Psoas muscle (tissue), 8 donors: Measurements from ENCODE around the gene KLF14. TPM values are rescaled to one million over a fixed set of nuclear protein-coding genes. Genes with fewer than 3 reads are reported as not detected.

Source experiments
- ATAC-seq, 4 donors: fragments of 200-7000 bp; cut with Tn5 transposase; one replicate each; pipeline ENCODE4 v1.9.1; 2020; ENCODE audit warnings: moderate library complexity in 3 of 4, mild to moderate bottlenecking in 2 of 4
- DNase-seq, 2 donors: peaks; one replicate each; pipeline ENCODE4 v3.0.0-alpha.2; 2020
- H3K27ac ChIP-seq: fragments of 200-600 bp; one replicate; pipeline ENCODE4 v1.8.0; 2022
- H3K27me3 ChIP-seq, 3 donors: fragments of 200-600 bp in 1 of 3; one replicate each; pipeline versions ENCODE4 v1.6.1 to v1.8.0; 2013 to 2022; ENCODE audit warnings: low read length in 2 of 3, mild to moderate bottlenecking in 2 of 3, moderate library complexity in 1 of 3; ENCODE audit not compliant: insufficient read depth in 3 of 3
- H3K36me3 ChIP-seq, 2 donors: fragments of 200-600 bp in 1 of 2; one replicate each; pipeline versions ENCODE4 v1.6.1 to v1.8.0; 2013 to 2022; ENCODE audit warnings: low read depth in 1 of 2, mild to moderate bottlenecking in 1 of 2, moderate library complexity in 1 of 2; ENCODE audit not compliant: insufficient read depth in 1 of 2
- H3K4me1 ChIP-seq: fragments of 200-600 bp; one replicate; pipeline ENCODE4 v1.8.0; 2022
- H3K4me3 ChIP-seq: fragments of 200-600 bp; one replicate; pipeline ENCODE4 v1.8.0; 2022; ENCODE audit warnings: mild to moderate bottlenecking
- H3K9me3 ChIP-seq: fragments of 200-600 bp; one replicate; pipeline ENCODE4 v1.8.0; 2022
- WGBS, 3 donors: extraction: QIAGEN DNeasy Blood & Tissue Kit; methylation state at CpG; one replicate each; pipeline versions ENCODE4 v1.1.6 to v1.1.7; 2013; 5-methylcytosine and 5-hydroxymethylcytosine counted together
- intact Hi-C, 2 donors: fragments of 100-400 bp; cut with DNase I; formaldehyde crosslinking; loops; one replicate each; pipeline versions ENCODE4 v1.11.0 to v1.14.2; 2022
- polyA plus RNA-seq, 3 donors: library from polyadenylated mRNA; stranded (reverse); fragments of 200-250 nt; gene quantifications; one replicate each; pipeline ENCODE4 v1.2.3, GENCODE V29; 2013
- total RNA-seq, 4 donors: library from RNA; stranded (reverse); fragmentation: NEBNext Ultra II Directional in 2 of 4; extraction: Animal tissue kit (Norgen Biotek cat#: 25700) in 2 of 4; gene quantifications; one replicate each; pipeline versions ENCODE4 v1.2.1 to v1.2.4, GENCODE V29; 2021 to 2023
- TF ChIP-seq, protein P1 (sequence below): fragments of 200-600 bp; IDR thresholded peaks from one replicate; pipeline ENCODE4 v1.8.0; 2022; ENCODE audit warnings: antibody characterized with exemption
- donor health status: healthy with polysubstance abuse.
- donor health status: DM: no; HTN: no; CAD: no; lungs with moderate emphysema.
- donor health status: Bipolar disorder and iron deficiency.
- donor health status: healthy.
- donor health status: DM: yes; HTN: yes; CAD: no.
- donor health status: DM: no; HTN: no; CAD: no.
- donor health status: DM: no; HTN: no; CAD: no.
- donor health status: DM: yes; HTN: yes; CAD: no.

The KLF14 gene
- total and polyA plus RNA-seq, 7 donors, result 0.34 to 2.2 (median 1.2) TPM

DNA sequence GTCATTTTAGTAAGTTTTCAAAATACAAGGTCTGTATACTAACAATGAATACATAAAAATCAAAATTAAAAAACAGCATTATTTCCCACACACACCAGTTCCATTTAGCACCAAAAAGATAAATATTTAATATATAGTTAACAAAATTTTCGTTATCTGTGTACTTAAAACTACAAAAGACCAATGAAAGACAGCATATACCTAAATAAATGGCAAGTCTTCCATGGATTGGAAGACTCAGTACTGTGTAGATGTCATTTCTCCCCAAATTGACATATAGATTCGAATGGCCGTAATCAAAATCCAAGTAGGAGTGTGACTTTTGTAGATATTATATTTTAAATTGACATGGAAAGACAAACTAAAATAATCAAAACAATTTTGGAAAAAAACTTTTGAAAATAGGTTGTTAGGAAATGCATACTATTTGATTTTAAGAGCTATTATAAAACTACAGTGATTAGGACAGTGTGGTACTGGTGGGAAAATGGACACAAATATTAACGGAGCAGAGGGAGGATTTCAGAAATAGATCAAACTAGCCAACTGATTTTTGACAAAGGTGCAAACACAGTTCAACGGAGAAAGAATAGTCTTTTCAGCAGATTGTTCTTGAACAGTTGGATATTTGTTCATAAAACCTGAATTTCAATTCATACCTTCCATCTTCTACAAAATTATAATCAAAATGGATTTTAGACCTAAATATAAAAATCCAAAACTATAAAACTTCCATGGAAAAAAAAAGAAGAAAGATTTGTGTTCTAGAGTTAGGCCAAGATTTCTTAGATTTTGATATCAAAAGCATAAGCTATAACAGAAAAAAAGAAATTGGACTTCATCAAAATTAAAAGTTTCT is 14.8 kb upstream of the KLF14 start:
- Histone ChIP-seq H3K4me3 (no peak overlapping the region), H3K27me3 (peaks cover 0 to 4% (median 3%) of the 10 kb centered on the region in 3 donors), H3K4me1 (no peaks in the 10 kb centered on the region), H3K9me3 (no peaks in the 10 kb centered on the region), H3K27ac (no peak overlapping the region), H3K36me3 (no peaks in the 10 kb centered on the region)
- DNase-seq, result no peak
- intact Hi-C loops, result no loop called here
- 92 to 95% (median 93%) methylated on average over 5 of the region's 5 CpGs for WGBS, 3 donors
- TF ChIP-seq, protein P1, sequence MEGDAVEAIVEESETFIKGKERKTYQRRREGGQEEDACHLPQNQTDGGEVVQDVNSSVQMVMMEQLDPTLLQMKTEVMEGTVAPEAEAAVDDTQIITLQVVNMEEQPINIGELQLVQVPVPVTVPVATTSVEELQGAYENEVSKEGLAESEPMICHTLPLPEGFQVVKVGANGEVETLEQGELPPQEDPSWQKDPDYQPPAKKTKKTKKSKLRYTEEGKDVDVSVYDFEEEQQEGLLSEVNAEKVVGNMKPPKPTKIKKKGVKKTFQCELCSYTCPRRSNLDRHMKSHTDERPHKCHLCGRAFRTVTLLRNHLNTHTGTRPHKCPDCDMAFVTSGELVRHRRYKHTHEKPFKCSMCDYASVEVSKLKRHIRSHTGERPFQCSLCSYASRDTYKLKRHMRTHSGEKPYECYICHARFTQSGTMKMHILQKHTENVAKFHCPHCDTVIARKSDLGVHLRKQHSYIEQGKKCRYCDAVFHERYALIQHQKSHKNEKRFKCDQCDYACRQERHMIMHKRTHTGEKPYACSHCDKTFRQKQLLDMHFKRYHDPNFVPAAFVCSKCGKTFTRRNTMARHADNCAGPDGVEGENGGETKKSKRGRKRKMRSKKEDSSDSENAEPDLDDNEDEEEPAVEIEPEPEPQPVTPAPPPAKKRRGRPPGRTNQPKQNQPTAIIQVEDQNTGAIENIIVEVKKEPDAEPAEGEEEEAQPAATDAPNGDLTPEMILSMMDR, result no peak
- no peak for ATAC-seq

DNA sequence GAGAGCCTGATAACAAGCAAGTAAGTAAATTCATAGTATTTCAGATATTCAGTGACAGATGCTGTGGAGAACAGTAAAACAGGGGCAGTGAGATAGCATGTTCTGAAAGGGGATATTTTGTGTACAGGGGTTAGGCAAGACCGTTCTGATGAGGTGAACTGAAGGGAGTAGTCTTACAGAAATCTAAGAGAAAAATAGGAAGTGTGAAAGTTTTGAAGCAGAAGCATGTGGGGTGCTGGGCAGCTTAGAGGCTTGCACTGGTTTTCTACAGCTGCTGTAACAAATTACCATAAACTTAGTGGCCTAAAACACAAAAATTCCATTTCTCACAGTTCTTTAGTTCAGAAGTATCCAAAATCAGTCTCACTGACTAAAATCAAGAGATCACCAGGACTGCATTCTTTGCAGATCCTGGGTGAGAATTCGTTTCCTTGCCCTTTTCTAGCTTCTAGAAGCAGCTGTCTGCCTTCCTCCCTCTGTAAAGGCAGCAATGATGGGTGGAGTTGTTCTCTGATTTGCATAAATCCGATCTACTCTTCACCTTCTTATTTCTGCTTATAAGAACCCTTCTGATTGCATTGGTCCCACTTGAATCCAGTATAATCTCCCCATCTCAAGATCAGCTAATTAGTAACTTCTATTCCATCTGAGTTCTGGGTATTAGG is 7.5 kb upstream of the KLF14 start:
- H3K27ac ChIP-seq, result no peak overlapping the region
- intact Hi-C loops, result no loop called here
- WGBS, 3 donors, result 26 to 42% (median 36%) methylated on average over 3 of the region's 3 CpGs
- H3K27me3 ChIP-seq, result peaks cover 2 to 39% (median 8%) of the 10 kb centered on the region in 3 donors
- no peaks in the 10 kb centered on the region for H3K4me1 ChIP-seq
- no peak for ATAC-seq
- DNase-seq, result no peak
- H3K36me3 ChIP-seq, result no peaks in the 10 kb centered on the region
- H3K9me3 ChIP-seq, result no peaks in the 10 kb centered on the region
- no peak overlapping the region for H3K4me3 ChIP-seq
- TF ChIP-seq, protein P1, result no peak

DNA sequence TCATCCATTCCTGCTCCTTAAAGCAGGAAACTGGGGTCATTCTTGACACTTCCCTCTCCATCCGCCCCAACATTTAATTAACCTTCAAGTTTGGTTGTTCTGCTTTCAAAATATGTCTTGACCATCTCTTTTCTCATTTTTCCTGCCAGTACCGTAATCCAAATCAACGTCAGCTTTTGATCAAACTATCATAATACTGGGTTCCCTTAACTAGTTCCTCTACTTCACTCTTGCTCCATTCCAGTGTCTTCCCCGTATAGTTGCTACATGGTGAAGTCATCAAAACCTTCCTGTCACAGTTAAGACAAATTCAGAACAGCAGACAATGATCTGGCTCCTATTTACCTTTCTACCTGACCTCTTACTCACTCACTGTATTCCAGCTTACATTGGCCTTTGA is 6.6 kb upstream of the KLF14 start:
- Histone ChIP-seq H3K27ac (no peak overlapping the region), H3K27me3 (peaks cover 2 to 48% (median 8%) of the 10 kb centered on the region in 3 donors), H3K4me1 (no peaks in the 10 kb centered on the region), H3K9me3 (no peaks in the 10 kb centered on the region), H3K4me3 (no peak overlapping the region), H3K36me3 (no peaks in the 10 kb centered on the region)
- ATAC-seq (no peak), DNase-seq (no peak)
- WGBS, 3 donors, result 68 to 76% (median 69%) methylated on average over 4 of the region's 4 CpGs
- intact Hi-C loops, result no loop called here
- TF ChIP-seq, protein P1, result no peak

DNA sequence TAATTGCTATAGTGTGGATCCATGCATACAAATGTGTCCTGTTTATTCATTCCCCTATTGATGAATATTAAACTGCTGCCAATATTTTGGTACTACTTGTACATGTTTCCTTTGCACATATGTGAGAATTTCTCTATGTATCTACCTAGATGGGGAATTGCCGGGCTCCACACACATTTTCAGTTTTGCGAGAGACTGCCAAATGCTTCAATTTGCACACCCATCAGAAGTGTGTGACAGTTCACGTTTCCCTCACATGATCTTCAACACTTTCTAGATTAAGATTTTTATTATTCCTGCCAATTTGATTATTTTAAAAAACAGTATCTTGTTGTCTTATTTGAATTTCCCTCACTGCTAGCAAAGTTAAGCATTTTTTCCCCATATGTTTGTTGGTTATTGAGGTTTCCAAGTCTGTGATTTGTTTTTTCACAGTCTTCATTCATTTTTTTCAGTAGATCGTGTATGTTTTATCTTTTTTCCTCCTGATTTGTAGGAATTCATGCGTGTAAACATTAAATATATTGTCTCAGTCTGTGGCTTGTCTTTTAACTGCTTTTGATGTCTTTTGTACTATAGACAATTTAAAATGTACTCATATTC is 2.4 kb upstream of the KLF14 start:
- TF ChIP-seq, protein P1, result no peak
- Histone ChIP-seq H3K9me3 (peaks cover 20% of the 10 kb centered on the region), H3K4me3 (no peak overlapping the region), H3K27ac (no peak overlapping the region), H3K27me3 (peaks cover 2 to 73% (median 12%) of the 10 kb centered on the region in 3 donors), H3K4me1 (no peaks in the 10 kb centered on the region), H3K36me3 (no peaks in the 10 kb centered on the region)
- intact Hi-C loops, result no loop called here
- DNase-seq (no peak), ATAC-seq (no peak)
- 51 to 59% (median 56%) methylated on average over 5 of the region's 5 CpGs for WGBS, 3 donors
